Measurements from ENCODE around the gene EHMT1.
"Not testable (repeated sequence)": the region's sequence is repeated elsewhere in the genome, so short reads cannot be mapped to it uniquely, and the experiment has no call there.

EHMT1 gene

GRCh38 chr9:137764171-137764671, 145.4 kb downstream of the EHMT1 start:
- no peak for DNase-seq

- no peak for DNase-seq
These were observed 146.2 kb downstream of the EHMT1 start for GRCh38 chr9:137764981-137765380.

GRCh38 chr9:137765536-137765935, 146.7 kb downstream of the EHMT1 start:
- DNase-seq, result no peak

- DNase-seq, result no peak
These were observed 152.8 kb downstream of the EHMT1 start for GRCh38 chr9:137771580-137771979.

- no peak for DNase-seq
These were observed 153.6 kb downstream of the EHMT1 start for GRCh38 chr9:137772281-137772873.

GRCh38 chr9:137774775-137775386, 156.1 kb downstream of the EHMT1 start:
- no peak for DNase-seq

- DNase-seq, result no peak
These were observed 157.6 kb downstream of the EHMT1 start for GRCh38 chr9:137776306-137776995.

GRCh38 chr9:137777761-137778160, 159.0 kb downstream of the EHMT1 start:
- no peak for DNase-seq

GRCh38 chr9:137778336-137778735, 159.5 kb downstream of the EHMT1 start:
- DNase-seq, result no peak

GRCh38 chr9:137778914-137779313, 160.1 kb downstream of the EHMT1 start:
- no peak for DNase-seq

GRCh38 chr9:137780031-137780430, 161.2 kb downstream of the EHMT1 start:
- DNase-seq, result not testable (repeated sequence)

- DNase-seq, result no peak
These were observed 163.2 kb downstream of the EHMT1 start for GRCh38 chr9:137781906-137782585.

- DNase-seq, result no peak
These were observed 164.7 kb downstream of the EHMT1 start for GRCh38 chr9:137783521-137783920.

GRCh38 chr9:137784046-137784445, 165.2 kb downstream of the EHMT1 start:
- no peak for DNase-seq

- DNase-seq, result no peak
These were observed 166.1 kb downstream of the EHMT1 start for GRCh38 chr9:137784641-137785513.

- no peak for DNase-seq
These were observed 166.9 kb downstream of the EHMT1 start for GRCh38 chr9:137785704-137786161.

- DNase-seq, result no peak
These were observed 167.7 kb downstream of the EHMT1 start for GRCh38 chr9:137786511-137786920.

GRCh38 chr9:137787381-137787780, 168.6 kb downstream of the EHMT1 start:
- no peak for DNase-seq

- no peak for DNase-seq
These were observed 169.1 kb downstream of the EHMT1 start for GRCh38 chr9:137787786-137788505.

- no peak for DNase-seq
These were observed 169.9 kb downstream of the EHMT1 start for GRCh38 chr9:137788561-137789294.
